ENCODE results near the gene UBE2B.

Gene UBE2B

DNA sequence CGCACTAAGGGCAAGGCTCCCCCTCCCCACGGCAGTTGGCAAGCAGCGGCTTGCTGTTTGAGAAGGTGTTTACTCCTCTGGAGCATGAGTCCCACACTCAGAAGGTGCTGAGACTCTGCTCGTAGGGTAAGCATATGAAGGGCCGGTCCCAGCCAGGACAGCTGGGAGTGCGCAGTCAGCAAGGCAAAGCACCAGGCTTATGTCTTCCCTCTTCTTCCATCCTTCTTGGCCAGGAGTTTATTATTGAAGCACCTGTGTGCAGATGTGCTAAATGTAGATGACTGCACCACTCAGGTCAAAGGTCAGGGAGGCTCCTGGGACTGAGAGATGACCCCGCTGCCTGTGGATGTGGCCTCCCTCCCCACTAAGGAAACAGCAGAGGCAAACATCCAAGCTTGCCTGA is 67.4 kb downstream of the UBE2B start:
- DNase-seq = no peak

DNA sequence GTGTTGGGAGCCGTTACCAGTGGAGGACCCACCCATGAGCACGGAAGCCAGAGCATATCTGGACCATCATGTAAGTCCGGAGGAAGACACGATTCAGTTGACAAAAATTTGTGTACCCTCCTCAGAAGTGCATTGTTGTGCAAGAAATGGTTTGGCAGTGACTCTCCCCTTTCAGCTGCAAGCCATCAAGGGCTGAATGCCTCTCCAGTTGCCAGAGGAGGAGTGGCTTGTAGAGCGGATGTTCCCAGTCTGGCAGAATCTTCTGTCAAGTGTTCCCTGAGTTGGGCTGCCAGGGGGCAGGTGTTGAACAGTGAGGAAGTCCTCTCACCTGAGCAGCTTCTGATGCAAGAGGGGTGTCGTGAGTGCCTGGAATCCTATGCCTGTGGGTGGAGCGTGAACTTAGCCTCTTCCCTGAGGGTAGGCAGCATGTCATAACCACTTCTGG is 67.9 kb downstream of the UBE2B start:
- DNase-seq = peak; percentile 50

DNA sequence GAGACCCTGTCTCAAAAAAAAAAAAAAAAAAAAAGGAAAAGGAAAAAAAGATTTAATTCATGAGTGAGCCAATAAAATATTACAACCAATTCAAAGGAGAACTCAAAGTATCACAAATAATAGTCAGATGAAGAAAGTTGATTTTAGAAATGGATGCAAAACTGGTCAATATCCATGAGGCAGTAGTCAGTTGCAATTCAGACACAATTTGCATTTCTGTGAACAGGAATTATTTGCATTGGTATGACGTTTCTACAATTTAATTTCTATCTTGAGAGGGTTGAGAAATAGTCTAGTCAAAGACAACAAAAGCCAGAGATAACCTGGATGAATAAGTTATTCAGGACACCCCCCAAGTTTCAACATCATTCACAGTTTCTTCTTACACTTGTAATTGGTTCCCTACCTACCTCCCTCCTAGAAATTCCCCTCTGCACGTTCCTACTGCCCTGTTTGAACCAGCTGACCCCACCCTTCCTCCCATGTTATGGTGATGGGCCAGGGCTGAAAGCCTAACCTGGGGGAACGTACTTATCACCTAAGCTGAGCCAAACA is 68.9 kb downstream of the UBE2B start:
- no peak for DNase-seq
